Measurements from ENCODE around the gene RCAN1.

- TF ChIP-seq, protein P1, sequence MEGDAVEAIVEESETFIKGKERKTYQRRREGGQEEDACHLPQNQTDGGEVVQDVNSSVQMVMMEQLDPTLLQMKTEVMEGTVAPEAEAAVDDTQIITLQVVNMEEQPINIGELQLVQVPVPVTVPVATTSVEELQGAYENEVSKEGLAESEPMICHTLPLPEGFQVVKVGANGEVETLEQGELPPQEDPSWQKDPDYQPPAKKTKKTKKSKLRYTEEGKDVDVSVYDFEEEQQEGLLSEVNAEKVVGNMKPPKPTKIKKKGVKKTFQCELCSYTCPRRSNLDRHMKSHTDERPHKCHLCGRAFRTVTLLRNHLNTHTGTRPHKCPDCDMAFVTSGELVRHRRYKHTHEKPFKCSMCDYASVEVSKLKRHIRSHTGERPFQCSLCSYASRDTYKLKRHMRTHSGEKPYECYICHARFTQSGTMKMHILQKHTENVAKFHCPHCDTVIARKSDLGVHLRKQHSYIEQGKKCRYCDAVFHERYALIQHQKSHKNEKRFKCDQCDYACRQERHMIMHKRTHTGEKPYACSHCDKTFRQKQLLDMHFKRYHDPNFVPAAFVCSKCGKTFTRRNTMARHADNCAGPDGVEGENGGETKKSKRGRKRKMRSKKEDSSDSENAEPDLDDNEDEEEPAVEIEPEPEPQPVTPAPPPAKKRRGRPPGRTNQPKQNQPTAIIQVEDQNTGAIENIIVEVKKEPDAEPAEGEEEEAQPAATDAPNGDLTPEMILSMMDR (IDR thresholded peaks at IDR 0.05 in 2 of 3, conservative IDR thresholded peaks at IDR 0.05 in 1 of 3; ENCODE audit: borderline replicate concordance in 1 of 3, insufficient read depth in 1 of 3, low read depth in 2 of 3, low read length in 2 of 3), result no peak
- no peak for TF ChIP-seq POLR2A (IDR thresholded peaks at IDR 0.05; ENCODE audit: borderline replicate concordance, extremely low read depth, insufficient read depth, insufficient read length)
- no peak for TF ChIP-seq EZH2 (IDR thresholded peaks at IDR 0.05)
- TF ChIP-seq POLR2AphosphoS5 (IDR thresholded peaks at IDR 0.05; ENCODE audit: low read depth, low read length), result no peak
- TF ChIP-seq EZH2phosphoT487 (IDR thresholded peaks at IDR 0.05; ENCODE audit: borderline replicate concordance), result no peak
- TF ChIP-seq MAX (IDR thresholded peaks at IDR 0.05), result no peak
- TF ChIP-seq SP1 (IDR thresholded peaks at IDR 0.05; ENCODE audit: low read depth), result no peak
- no peak for TF ChIP-seq CBX3 (IDR thresholded peaks at IDR 0.05; ENCODE audit: low read depth)
- TF ChIP-seq SRF (IDR thresholded peaks at IDR 0.05; ENCODE audit: low read depth), result no peak
- no peak for TF ChIP-seq ELF1 (IDR thresholded peaks at IDR 0.05; ENCODE audit: borderline replicate concordance, low read depth)
- TF ChIP-seq, protein P2, sequence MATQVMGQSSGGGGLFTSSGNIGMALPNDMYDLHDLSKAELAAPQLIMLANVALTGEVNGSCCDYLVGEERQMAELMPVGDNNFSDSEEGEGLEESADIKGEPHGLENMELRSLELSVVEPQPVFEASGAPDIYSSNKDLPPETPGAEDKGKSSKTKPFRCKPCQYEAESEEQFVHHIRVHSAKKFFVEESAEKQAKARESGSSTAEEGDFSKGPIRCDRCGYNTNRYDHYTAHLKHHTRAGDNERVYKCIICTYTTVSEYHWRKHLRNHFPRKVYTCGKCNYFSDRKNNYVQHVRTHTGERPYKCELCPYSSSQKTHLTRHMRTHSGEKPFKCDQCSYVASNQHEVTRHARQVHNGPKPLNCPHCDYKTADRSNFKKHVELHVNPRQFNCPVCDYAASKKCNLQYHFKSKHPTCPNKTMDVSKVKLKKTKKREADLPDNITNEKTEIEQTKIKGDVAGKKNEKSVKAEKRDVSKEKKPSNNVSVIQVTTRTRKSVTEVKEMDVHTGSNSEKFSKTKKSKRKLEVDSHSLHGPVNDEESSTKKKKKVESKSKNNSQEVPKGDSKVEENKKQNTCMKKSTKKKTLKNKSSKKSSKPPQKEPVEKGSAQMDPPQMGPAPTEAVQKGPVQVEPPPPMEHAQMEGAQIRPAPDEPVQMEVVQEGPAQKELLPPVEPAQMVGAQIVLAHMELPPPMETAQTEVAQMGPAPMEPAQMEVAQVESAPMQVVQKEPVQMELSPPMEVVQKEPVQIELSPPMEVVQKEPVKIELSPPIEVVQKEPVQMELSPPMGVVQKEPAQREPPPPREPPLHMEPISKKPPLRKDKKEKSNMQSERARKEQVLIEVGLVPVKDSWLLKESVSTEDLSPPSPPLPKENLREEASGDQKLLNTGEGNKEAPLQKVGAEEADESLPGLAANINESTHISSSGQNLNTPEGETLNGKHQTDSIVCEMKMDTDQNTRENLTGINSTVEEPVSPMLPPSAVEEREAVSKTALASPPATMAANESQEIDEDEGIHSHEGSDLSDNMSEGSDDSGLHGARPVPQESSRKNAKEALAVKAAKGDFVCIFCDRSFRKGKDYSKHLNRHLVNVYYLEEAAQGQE (IDR thresholded peaks at IDR 0.05; ENCODE audit: low read depth), result no peak
- TF ChIP-seq, protein P3, sequence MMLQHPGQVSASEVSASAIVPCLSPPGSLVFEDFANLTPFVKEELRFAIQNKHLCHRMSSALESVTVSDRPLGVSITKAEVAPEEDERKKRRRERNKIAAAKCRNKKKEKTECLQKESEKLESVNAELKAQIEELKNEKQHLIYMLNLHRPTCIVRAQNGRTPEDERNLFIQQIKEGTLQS (IDR thresholded peaks at IDR 0.05), result no peak
- TF ChIP-seq TCF7L2 (IDR thresholded peaks at IDR 0.05; ENCODE audit: borderline replicate concordance, extremely low read depth, insufficient read depth, insufficient read length), result no peak
Measured at GRCh38 chr21:34570313-34570712, 44.6 kb downstream of the RCAN1 start.
